NCI-H446 treated with DMSO at 0.1 percent for 48 hours (cell line): ENCODE results near the gene GRM4.
A peak's percentile ranks its signal among the peaks of the same experiment; 100 is the strongest.

Experiments
- DNase-seq: peaks from one replicate; lab custom pipeline; 2025; lab: John Stamatoyannopoulos, UW

Gene GRM4

DNA sequence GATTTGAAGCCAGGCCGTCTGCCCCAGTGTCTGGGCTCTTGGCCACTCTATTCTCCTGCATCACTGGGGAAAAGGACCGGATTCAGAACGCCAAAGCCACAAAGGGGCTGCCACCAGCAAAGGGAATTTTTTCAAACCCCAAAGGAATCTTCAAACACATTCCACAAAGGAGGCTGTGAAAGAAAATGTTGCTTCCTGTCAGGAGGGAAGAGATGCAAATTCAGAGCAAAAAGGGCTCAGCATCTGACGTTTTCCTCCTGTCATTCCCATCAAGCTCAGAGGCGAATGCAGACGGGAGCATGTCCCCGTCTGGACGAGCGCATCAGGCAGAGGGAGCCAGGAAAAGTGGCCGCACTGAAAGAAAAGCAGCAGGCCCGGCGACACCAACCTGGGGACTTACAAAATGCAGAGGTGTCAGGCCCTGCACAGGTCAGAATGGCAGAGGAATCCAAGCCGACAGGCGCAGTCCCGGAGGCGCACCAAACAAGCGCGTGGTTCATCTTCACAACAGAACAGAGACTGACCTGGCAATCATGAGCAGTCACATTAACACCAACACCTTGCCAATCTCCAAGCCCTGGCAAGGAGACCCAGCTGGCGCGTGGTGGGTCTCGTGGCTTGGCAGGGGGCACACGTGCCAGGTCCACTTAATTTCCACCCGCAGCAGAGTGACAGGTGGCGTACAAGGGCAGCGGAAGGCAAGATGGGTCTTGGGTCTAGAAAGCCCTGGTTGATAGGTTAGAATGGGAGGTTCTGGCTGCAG lies 62.8 kb downstream of the GRM4 start:
- no peak for DNase-seq

DNA sequence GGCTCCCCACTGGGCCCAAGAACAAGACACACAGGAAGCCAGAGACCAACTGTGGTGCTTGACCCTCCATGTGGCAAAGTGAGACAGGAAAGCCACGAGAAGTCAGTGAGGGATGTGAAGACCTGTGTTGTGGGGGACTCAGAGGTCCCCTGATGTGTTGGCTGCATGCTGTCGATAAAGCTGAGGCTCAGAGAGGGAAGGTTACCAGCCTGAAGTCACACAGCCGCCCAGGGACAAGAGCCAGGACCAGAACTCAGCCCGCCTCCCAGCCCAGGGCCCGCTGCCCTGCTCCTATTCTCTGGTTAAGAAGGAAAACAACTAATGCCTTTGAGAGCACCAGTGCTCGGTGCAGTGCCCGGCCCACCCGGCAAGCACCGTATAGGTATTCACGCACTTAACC lies 63.5 kb downstream of the GRM4 start:
- no peak for DNase-seq

DNA sequence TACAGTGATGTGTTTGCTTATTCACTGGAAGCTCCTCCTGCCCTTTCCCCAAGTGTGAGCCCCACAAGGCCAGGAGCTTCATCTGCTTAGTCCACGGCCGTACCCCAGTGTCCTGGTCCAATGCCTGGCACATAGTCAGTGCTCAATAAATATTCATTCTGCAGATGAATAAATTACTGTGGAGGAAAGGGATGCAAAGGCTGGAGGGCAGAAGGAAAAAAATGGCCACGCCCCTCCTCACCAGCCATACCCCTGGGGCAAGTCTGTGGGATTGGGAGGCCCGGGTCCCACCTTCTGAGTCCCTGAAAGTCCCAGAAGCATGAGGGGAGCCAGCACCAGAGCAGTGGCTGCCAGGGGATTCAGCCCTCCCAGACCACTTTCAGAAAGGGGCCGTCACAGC lies 65.5 kb downstream of the GRM4 start:
- no peak for DNase-seq

DNA sequence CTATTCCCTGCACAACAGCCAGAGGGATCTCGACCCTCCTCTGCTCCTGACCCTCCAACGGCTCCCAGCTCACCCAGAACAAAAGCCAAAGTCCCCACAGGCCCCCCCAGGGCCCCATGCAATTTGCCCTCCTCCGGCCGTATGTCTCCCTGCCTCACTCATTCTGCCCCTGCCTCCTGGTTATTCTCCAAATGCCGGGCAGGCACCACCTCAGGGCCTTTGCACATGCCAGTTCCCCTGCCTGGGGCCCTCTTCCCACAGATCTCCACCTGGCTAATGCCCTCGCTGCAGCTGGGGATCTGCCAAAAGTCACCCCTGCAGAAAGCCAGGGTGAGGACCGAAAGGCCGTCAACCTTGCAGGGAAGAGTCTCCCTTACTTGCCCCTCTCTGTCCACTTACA lies 66.0 kb downstream of the GRM4 start:
- no peak for DNase-seq

DNA sequence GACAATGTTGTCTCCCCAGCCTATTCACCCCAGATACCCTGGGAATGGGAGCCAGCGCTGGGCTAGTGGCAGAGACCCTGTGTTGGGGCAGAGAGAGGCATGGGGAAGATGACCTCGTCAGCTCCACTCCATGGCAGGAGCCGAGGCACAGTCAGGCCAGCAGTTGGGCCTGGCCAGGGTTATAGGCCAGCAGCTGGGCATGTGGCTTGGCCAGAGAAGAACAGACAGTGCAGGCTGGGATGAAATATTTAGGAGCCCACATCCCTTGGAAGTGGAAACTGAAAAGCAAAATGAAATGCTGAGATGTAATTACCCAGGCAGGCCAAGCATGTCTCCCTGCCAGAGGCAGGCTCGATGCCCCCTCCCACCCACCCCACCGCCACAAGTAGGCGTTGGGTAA lies 70.0 kb downstream of the GRM4 start:
- DNase-seq = no peak

DNA sequence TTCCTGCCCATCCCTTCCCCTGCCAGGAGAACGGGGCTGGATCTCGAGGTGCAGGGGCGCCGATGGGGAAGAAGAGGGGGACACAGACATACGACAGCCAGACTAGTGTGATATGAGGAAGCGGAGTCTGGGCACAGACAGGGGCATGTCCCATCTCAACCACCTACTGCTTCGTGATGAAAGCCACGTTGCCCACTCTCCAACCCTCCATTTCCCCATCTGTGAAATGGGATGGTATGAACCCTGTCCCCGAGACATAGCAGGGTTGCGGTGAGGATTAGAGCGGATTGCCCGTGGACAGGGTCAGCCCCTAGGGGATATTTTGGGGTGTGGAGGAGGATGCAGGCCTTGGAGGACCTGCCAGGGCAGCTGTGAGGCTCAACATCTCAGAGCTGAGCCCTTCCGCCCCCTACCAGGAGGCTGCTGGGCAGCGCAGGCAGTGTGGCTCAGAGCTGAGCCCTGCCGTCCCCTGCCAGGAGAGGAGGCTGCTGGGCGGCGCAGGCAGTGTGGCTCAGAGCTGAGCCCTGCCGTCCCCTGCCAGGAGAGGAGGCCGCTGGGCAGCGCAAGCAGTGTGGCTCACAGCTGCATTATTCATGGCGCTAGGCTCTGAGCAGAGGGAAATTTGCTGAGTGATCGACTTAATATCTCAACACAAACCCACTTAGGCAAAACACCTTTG lies 71.7 kb downstream of the GRM4 start:
- no peak for DNase-seq

DNA sequence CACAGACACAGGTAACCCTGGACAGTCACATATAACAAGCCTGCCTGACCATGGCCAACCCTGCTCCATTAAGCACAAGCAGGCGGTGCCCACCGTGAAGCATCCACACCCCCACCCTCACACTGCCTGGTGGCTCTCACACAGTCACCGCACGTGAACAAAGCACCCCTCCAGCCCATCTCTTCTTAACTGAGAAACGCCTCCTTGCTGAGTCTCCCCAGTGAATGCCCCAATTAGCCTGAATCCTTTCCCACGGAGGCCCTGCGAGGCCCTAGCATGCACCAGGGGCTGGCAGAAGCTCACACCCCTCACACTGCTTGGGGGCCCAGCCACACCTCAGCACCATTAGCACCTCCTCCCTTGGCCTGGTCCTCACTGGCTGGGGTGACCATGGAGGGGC lies 72.3 kb downstream of the GRM4 start:
- DNase-seq = no peak

DNA sequence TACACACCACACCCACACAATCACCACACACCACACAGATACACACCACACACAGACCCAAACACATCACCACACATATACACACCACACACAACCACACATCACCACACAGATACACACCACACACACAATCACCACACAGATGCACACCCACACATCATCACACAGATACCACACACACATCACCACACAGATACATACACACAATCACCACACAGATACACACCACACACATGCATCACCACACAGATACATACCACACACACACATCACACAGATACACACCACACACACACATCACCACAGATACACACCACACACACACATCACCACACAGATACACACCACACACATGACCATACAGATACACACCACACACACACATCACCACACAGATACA lies 73.2 kb downstream of the GRM4 start:
- DNase-seq = no peak

DNA sequence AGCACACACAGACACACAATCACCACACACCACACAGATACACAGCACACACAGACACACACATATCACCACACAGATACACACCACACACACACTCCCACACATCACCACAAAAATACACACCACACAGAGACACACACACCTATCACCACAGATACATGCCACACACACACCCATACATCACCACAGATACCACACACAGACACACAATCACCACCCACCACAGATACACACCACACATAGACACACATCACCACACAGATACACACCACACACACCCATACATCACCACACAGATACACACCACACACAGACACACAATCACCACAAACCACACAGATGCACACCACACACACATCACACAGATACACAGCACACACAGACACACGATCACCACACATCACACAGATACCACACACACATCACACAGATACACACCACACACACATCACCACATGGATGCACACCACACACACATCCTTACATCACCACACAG lies 74.0 kb downstream of the GRM4 start:
- DNase-seq = no peak

DNA sequence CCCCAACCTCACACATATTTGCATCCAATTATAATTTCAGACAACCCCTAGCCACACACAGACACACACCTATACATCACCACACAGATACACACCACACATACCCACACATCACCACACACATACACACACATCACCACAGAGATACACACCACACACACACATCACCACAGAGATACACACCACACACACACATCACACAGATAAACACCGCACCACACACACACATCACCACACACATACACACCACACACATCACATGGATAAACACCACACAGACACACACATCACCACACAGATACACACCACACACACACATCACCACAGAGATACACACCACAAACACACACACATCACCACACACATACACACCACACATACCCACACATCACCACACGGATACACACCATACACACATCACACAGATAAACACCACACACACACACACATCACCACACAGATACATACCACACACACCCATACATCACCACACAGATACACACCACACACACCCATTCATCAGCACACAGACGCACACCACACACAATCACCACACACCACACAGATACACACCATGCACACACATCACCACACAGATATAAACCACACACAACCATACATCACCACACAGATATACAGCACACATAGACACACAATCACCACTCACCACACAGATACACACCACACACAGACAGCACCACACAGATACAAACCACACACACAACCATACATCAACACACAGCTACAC lies 74.6 kb downstream of the GRM4 start:
- DNase-seq = no peak

DNA sequence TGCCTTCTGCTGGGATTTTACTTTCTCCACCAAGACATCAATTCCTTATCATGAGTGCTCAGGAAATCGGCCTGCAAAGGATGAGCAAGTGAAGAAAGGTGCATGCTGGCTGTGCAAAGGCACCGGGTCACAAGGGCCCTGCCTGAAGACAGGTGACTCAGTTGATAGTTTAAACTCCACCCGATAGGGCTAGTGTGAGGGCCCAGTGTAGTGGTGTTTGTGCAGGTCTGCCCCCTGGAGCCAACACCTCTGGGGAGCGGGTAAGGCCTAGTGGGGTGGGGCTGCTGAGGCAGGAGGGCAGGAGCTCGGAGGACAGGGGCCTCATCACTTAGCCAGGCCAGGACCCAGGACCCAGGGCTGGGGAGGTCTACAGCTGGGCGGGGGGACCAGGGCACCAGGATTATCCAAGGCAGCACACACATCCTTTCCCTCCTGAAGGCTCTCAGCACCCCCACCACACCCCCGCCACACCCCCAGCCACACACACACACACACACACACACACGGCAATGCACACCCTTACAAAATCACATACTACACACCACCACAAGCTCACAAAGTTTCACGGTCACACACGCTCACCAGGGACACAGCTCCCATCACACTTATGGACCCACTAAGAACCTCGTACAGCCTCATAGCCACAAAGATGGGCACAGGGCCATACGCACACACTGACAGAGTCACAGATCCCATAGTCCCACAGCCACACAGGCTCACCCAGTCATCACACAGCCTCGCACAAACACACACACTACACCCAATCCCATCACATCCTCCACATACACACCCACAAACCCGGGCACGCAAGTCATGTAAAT lies 75.4 kb downstream of the GRM4 start:
- DNase-seq = no peak

DNA sequence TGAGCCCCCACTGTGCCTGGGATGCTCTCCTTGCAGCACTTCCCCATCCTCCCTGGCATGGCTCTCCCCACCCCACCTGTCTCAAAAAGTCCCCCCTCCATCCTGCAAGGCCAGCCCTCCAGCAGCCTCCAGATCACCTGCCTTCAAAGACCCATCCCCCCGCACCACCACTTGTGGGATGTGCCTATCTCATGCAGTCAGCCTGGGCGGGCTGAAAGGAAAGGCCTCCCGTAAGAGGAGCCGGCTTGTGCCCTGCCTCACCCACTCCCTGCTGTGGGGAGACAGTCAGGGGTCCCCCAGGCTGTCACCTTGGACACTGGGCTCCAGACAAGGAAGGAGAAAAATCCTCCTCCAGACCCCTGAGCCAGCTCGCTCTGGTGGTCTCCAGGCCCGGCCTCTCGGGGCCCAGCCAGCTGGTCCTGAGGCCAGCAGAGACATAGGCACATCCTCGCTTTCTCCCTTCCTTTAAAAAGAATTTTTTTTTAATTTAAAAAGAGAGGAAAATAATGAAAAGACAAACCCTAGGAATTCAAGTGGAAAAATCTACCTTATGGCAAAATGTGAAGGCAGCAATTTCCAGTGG lies 77.3 kb downstream of the GRM4 start:
- DNase-seq = no peak

DNA sequence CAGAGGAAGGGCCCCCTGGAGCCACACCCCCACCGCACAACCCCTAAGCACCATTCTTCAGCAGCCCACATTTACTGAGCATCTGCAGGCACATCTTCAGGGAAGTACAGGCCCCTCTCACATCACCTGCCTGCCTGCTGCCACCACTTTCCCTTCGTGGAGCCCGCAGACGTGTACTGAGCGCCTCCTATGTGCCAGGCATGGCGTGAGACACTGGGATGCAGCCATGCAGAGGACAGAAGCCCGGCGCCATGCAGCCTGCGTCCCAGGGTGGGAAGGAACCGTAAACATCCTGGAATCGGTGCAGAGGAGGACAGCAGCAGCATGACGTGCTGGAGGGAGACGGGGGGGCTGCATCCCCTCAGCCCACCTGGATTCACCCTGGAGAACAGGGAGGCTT lies 78.1 kb downstream of the GRM4 start:
- DNase-seq = no peak

DNA sequence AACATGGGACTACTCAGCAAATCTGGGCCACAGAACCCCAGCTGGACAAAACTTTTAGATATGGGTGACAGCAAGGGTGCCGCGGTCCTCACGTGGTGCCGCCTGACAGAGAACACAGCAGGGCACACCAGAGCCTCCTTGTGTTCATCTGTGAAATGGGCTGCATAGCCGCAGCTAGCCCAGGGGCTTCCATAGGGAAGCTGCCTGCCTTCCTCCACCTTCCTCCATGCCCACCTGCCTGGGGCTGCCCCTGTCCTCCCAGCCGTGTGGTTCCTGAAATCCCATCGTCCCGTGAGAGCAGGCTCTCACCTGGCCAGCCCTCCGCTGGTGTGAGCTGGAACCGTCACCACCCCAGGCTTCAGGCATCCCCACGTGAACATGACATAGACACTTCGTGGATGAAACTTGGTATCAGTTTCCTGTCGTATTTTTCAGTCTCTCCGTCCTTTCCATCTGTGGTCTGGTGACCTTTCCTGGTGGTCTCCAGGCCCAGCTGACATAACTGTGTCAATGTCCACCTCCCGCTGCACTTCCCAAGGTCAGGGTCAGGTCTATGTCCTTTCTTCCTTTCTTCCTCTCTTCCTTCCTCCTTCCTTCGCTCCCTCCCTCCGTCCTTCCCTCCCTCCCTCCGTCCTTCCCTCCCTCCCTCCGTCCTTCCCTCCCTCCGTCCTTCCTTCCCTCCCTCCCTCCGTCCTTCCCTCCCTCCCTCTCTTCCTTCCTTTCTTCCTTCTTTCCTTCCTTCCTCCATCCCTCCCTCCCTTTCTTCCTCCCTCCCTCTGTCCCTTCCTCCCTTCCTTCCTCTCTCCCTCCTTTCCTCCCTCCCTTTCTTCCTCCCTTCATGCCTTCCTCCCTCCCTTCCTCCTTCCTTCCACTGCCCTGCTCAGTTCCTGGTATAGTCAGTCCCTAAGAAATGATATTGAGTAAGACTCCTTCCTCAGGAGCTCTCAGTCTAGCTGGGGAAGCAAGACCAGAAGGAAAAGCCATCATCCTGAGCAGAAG lies 78.8 kb downstream of the GRM4 start:
- DNase-seq = no peak

DNA sequence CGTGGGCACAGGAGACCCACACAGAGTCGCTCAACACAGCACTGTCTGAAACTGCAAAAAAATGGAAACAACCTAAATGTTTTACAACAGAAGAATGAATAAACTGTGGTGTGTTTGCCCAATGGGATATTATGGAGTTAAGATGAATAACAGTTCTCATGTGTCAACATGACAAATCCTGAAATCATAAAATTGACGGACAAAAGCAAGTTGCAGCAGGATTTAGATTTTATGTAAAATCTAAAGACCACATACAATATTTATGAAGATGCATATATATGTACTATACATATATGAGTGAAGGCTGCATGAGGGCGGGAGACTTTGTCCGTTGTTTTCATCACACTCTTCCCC lies 79.7 kb downstream of the GRM4 start:
- no peak for DNase-seq

DNA sequence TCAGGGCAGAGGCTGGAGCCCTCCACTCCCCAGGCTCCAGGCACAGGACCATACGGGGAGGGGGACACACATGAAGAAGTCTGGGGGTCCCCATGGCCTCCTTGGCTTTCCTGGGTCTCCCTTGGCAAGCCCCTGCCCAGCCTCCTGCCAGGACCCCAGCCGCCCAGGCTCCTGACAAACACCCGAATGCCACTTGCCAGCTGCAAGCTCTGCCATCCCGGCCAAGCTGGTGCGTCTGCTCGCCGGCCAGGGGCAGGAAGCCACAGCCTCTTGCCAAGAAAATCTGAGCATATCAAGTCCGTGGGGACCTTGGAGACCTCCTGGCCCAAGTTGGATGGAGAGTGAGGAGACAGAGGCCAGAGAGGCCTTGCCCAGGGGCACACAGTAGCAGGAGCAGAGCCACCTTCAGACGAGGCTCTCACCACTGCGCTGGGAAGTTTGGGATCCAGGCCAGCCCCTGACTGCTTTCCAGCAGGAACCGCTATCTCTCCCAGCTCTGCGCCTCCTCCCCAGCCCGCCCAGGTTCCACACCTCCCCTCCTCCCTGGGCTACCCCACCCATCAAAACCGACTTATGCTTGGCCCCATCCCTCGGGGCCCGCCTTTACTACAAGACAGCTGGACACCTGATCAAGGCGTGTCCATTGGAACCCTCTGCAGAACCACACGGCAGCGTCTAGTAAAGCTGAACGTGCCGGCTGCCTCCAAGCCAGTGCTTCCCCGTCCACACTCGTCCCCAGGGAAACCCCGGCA lies 80.2 kb downstream of the GRM4 start:
- DNase-seq = peak; percentile 70

DNA sequence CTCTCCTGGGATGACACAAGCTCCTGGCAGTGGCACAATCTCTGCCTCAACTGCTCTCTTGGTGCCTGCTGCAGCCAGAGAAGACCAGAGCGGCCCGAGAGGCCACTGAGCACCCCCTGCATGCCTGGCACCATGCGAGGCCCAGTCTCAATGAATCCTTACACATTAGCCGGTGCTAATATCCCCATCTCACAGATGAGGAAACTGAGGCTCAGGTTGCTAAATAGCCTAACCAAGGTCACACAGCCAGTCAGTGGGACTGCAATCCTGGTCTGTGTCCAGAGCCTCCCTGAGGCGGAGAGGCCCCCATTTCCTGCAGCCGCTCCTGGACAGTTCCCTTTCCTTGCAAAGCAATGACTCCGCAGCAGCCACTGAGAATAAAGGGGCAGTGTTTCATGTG lies 81.2 kb downstream of the GRM4 start:
- no peak for DNase-seq

DNA sequence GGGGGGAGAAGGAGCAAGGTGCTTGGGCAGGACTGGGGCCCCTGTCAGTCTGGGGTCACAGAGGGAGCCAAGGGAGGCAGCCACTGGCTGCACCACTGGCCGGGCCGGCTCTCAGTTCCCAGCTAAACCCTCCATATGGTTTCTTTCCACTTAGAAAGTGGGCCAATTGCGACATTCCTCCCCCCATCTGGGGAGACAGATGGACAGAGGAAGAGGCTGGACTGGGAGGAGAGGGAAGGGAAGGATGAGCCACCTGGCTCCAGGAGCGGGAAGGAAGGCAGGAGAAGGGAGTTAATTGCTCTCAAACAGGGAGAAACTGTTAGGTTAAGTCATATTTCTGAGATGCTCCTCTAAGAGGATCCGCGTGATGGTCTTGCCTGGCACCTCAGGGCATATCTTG lies 82.2 kb downstream of the GRM4 start:
- DNase-seq = peak; percentile 51

DNA sequence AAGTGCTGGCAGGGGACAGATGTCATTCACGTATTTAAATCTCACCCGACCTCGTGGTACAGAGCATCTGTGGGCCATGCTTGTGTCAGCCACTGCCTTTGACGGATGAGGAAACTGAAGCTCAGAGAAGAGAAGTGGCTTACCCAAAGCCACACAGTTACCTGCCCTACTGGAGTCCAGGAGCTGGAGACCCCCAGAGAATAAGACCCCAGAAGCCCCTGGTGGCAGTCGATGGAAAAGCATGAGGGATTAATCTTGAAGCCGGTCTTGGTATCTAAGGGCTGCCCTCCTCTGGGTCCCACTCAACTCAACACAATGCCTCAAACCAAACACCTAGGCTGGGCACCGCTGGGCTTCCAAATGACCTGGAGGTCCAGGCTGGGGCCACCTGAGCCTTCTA lies 83.1 kb downstream of the GRM4 start:
- no peak for DNase-seq

DNA sequence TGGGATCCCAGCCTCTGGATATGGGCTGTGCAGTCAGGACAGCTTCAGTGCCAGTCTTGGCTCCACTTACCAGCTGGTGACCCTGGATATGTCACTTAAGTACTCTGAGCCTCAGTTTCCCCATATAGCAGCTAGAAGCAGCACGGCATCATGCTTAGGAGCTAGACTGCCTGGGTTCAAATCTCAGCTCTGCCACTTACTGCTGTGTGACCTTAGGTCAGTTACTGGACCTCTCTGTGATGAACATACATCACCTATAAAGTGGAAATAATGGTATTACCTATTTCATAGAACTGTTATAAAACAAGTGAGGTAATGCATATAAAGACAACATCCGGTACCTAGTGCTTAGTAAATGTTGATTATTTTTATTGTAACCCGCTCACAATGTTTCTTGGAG lies 83.7 kb downstream of the GRM4 start:
- no peak for DNase-seq
